GM11168 (cell line): ENCODE results near the gene ARHGAP15.
"Not testable (repeated sequence)": the region's sequence is repeated elsewhere in the genome, so short reads cannot be mapped to it uniquely, and the experiment has no call there.

Experiments used
- in situ Hi-C: fragments of 300-500 bp; cut with MboI; formaldehyde crosslinking; loops from one replicate; pipeline ENCODE4 v1.12.0; 2022; ENCODE audit warnings: low sequenced_read_pairs; ENCODE audit not compliant: unreplicated experiment

The ARHGAP15 gene

GRCh38 chr2:143503280-143503679, 374.1 kb downstream of the ARHGAP15 start:
- in situ Hi-C loops: no loop called here

GRCh38 chr2:143504397-143504796, 375.2 kb downstream of the ARHGAP15 start:
- in situ Hi-C loops: no loop called here

- in situ Hi-C loops: no loop called here
These were observed 376.3 kb downstream of the ARHGAP15 start for GRCh38 chr2:143505542-143505941.

GRCh38 chr2:143513081-143513480, 383.9 kb downstream of the ARHGAP15 start:
- in situ Hi-C loops: no loop called here

GRCh38 chr2:143514413-143514812, 385.2 kb downstream of the ARHGAP15 start:
- in situ Hi-C loops: no loop called here

GRCh38 chr2:143515318-143515717, 386.1 kb downstream of the ARHGAP15 start:
- in situ Hi-C loops: no loop called here

GRCh38 chr2:143519521-143519920, 390.3 kb downstream of the ARHGAP15 start:
- in situ Hi-C loops: no loop called here

GRCh38 chr2:143521396-143521795, 392.2 kb downstream of the ARHGAP15 start:
- in situ Hi-C loops: no loop called here

GRCh38 chr2:143522699-143523098, 393.5 kb downstream of the ARHGAP15 start:
- in situ Hi-C loops: no loop called here

- in situ Hi-C loops: no loop called here
These were observed 394.9 kb downstream of the ARHGAP15 start for GRCh38 chr2:143524119-143524553.

GRCh38 chr2:143524559-143525401, 395.6 kb downstream of the ARHGAP15 start:
- in situ Hi-C loops: no loop called here

- in situ Hi-C loops: no loop called here
These were observed 396.2 kb downstream of the ARHGAP15 start for GRCh38 chr2:143525402-143525860.

- in situ Hi-C loops: no loop called here
These were observed 397.3 kb downstream of the ARHGAP15 start for GRCh38 chr2:143526498-143526897.

GRCh38 chr2:143528021-143528420, 398.8 kb downstream of the ARHGAP15 start:
- in situ Hi-C loops: no loop called here

- in situ Hi-C loops: no loop called here
These were observed 400.0 kb downstream of the ARHGAP15 start for GRCh38 chr2:143529118-143529720.

GRCh38 chr2:143530758-143531157, 401.5 kb downstream of the ARHGAP15 start:
- in situ Hi-C loops: no loop called here

GRCh38 chr2:143532061-143532460, 402.8 kb downstream of the ARHGAP15 start:
- in situ Hi-C loops: no loop called here

- in situ Hi-C loops: no loop called here
These were observed 404.6 kb downstream of the ARHGAP15 start for GRCh38 chr2:143533846-143534245.

- in situ Hi-C loops: no loop called here
These were observed 406.6 kb downstream of the ARHGAP15 start for GRCh38 chr2:143535802-143536201.

- in situ Hi-C loops: not testable (repeated sequence)
These were observed 412.7 kb downstream of the ARHGAP15 start for GRCh38 chr2:143541899-143542298.
